SK-N-MC (cell line): ENCODE results near the gene ZFYVE21.

Experiments used
- EZH2 ChIP-seq: fragments of 200-600 bp; sonication (generic); IDR thresholded peaks from one replicate; pipeline ENCODE4 v1.6.1; 2017; ENCODE audit warnings: antibody characterized with exemption
- FOXP2 ChIP-seq: optimal IDR thresholded peaks from 2 replicates; pipeline ENCODE3; 2011; ENCODE audit warnings: mild to moderate bottlenecking, moderate library complexity; ENCODE audit not compliant: insufficient read depth; ENCODE audit errors: extremely low read length, control extremely low read depth
- POLR2AphosphoS5 ChIP-seq: IDR thresholded peaks from 2 replicates; pipeline ENCODE4 v1.6.1; 2012; ENCODE audit warnings: mild to moderate bottlenecking, low read depth, low read length, borderline replicate concordance

GRCh38 chr14:103748534-103748857 lies 32.9 kb downstream of the ZFYVE21 start:
- TF ChIP-seq POLR2AphosphoS5 (no peak), EZH2 (no peak), FOXP2 (no peak)
